Measurements from ENCODE around the gene PARL.
A peak's percentile ranks its signal among the peaks of the same experiment; 100 is the strongest.
"Not testable (repeated sequence)": the region's sequence is repeated elsewhere in the genome, so short reads cannot be mapped to it uniquely, and the experiment has no call there.

Gene PARL

GRCh38 chr3:183879243-183879642 is 5.4 kb downstream of the PARL start:
- Histone ChIP-seq H3K9ac (ENCODE audit: low read depth, low read length, poor library complexity, severe bottlenecking) (no peak overlapping the region), H3F3A (ENCODE audit: low read depth) (no peaks in the 10 kb centered on the region), H4K20me1 (ENCODE audit: insufficient read depth, low read length, poor library complexity, severe bottlenecking) (peaks cover 16% of the 10 kb centered on the region), H3K79me2 (ENCODE audit: insufficient read depth, low read length) (peaks cover 86% of the 10 kb centered on the region), H2AFZ (ENCODE audit: low read length) (no peak overlapping the region), H3K9me2 (replicated peaks; ENCODE audit: low read depth, low read length) (no peaks in the 10 kb centered on the region), H3K9me3 (ENCODE audit: insufficient read depth, low read depth, low read length) (no peaks in the 10 kb centered on the region), H3K4me1 (ENCODE audit: insufficient read depth, low read length, poor library complexity, severe bottlenecking) (peaks cover 26% of the 10 kb centered on the region), H3K27me3 (ENCODE audit: insufficient read depth, low read length, poor library complexity, severe bottlenecking) (no peaks in the 10 kb centered on the region), H3K4me3 (ENCODE audit: low read length, poor library complexity, severe bottlenecking) (no peak overlapping the region), H3K36me3 (ENCODE audit: insufficient read depth, low read length) (no peaks in the 10 kb centered on the region), H3K4me2 (ENCODE audit: low read depth, low read length, poor library complexity, severe bottlenecking) (peak overlapping the region; percentile 37)
- TF ChIP-seq CTCF (conservative IDR thresholded peaks at IDR 0.05; ENCODE audit: low read length), result no peak
- TF ChIP-seq EZH2phosphoT487 (IDR thresholded peaks at IDR 0.05; ENCODE audit: borderline replicate concordance), result no peak

GRCh38 chr3:183878071-183878470 is 6.6 kb downstream of the PARL start:
- H3K4me2 ChIP-seq (ENCODE audit: low read depth, low read length, poor library complexity, severe bottlenecking), result no peak overlapping the region
- no peak overlapping the region for H3K9ac ChIP-seq (ENCODE audit: low read depth, low read length, poor library complexity, severe bottlenecking)
- H4K20me1 ChIP-seq (ENCODE audit: insufficient read depth, low read length, poor library complexity, severe bottlenecking), result peaks cover 11% of the 10 kb centered on the region

GRCh38 chr3:183877227-183877626 is 7.5 kb downstream of the PARL start:
- H3F3A ChIP-seq (ENCODE audit: low read depth); H3K9me2 ChIP-seq (replicated peaks; ENCODE audit: low read depth, low read length); H3K4me3 ChIP-seq (ENCODE audit: low read length, poor library complexity, severe bottlenecking); H3K9ac ChIP-seq (ENCODE audit: low read depth, low read length, poor library complexity, severe bottlenecking); H4K20me1 ChIP-seq (ENCODE audit: insufficient read depth, low read length, poor library complexity, severe bottlenecking); H3K9me3 ChIP-seq (ENCODE audit: insufficient read depth, low read depth, low read length); H3K27me3 ChIP-seq (ENCODE audit: insufficient read depth, low read length, poor library complexity, severe bottlenecking); H3K4me2 ChIP-seq (ENCODE audit: low read depth, low read length, poor library complexity, severe bottlenecking); H2AFZ ChIP-seq (ENCODE audit: low read length); H3K36me3 ChIP-seq (ENCODE audit: insufficient read depth, low read length): not testable (repeated sequence)
- peaks cover 82% of the 10 kb centered on the region for H3K79me2 ChIP-seq (ENCODE audit: insufficient read depth, low read length)
- H3K4me1 ChIP-seq (ENCODE audit: insufficient read depth, low read length, poor library complexity, severe bottlenecking), result peaks cover 11% of the 10 kb centered on the region

More at GRCh38 chr3:183878071-183878470, 6.6 kb downstream of the PARL start:
- TF ChIP-seq CTCF (conservative IDR thresholded peaks at IDR 0.05; ENCODE audit: low read length) (no peak), EZH2phosphoT487 (IDR thresholded peaks at IDR 0.05; ENCODE audit: borderline replicate concordance) (no peak)
- no peaks in the 10 kb centered on the region for H3K9me3 ChIP-seq (ENCODE audit: insufficient read depth, low read depth, low read length)
- H3K27me3 ChIP-seq (ENCODE audit: insufficient read depth, low read length, poor library complexity, severe bottlenecking), result no peaks in the 10 kb centered on the region
- peaks cover 16% of the 10 kb centered on the region for H3K4me1 ChIP-seq (ENCODE audit: insufficient read depth, low read length, poor library complexity, severe bottlenecking)
- no peak overlapping the region for H3K4me3 ChIP-seq (ENCODE audit: low read length, poor library complexity, severe bottlenecking)
- no peaks in the 10 kb centered on the region for H3K36me3 ChIP-seq (ENCODE audit: insufficient read depth, low read length)
- H3F3A ChIP-seq (ENCODE audit: low read depth), result no peaks in the 10 kb centered on the region
- no peaks in the 10 kb centered on the region for H3K9me2 ChIP-seq (replicated peaks; ENCODE audit: low read depth, low read length)
- no peak overlapping the region for H2AFZ ChIP-seq (ENCODE audit: low read length)
- H3K79me2 ChIP-seq (ENCODE audit: insufficient read depth, low read length), result peaks cover 84% of the 10 kb centered on the region

GRCh38 chr3:183875411-183875810 is 9.3 kb downstream of the PARL start:
- peaks cover 78% of the 10 kb centered on the region for H3K79me2 ChIP-seq (ENCODE audit: insufficient read depth, low read length)
- H4K20me1 ChIP-seq (ENCODE audit: insufficient read depth, low read length, poor library complexity, severe bottlenecking), result peaks cover 10% of the 10 kb centered on the region

More at GRCh38 chr3:183875411-183875810, 9.3 kb downstream of the PARL start:
- Histone ChIP-seq H3K4me2 (ENCODE audit: low read depth, low read length, poor library complexity, severe bottlenecking) (no peak overlapping the region), H3F3A (ENCODE audit: low read depth) (no peaks in the 10 kb centered on the region), H3K9me3 (ENCODE audit: insufficient read depth, low read depth, low read length) (no peaks in the 10 kb centered on the region), H3K4me1 (ENCODE audit: insufficient read depth, low read length, poor library complexity, severe bottlenecking) (peaks cover 10% of the 10 kb centered on the region), H3K36me3 (ENCODE audit: insufficient read depth, low read length) (no peaks in the 10 kb centered on the region), H2AFZ (ENCODE audit: low read length) (no peak overlapping the region), H3K9ac (ENCODE audit: low read depth, low read length, poor library complexity, severe bottlenecking) (no peak overlapping the region), H3K9me2 (replicated peaks; ENCODE audit: low read depth, low read length) (no peaks in the 10 kb centered on the region), H3K4me3 (ENCODE audit: low read length, poor library complexity, severe bottlenecking) (no peak overlapping the region), H3K27me3 (ENCODE audit: insufficient read depth, low read length, poor library complexity, severe bottlenecking) (no peaks in the 10 kb centered on the region)
- no peak for TF ChIP-seq CTCF (conservative IDR thresholded peaks at IDR 0.05; ENCODE audit: low read length)
- no peak for TF ChIP-seq EZH2phosphoT487 (IDR thresholded peaks at IDR 0.05; ENCODE audit: borderline replicate concordance)
